SK-N-SH treated with all-trans-retinoic acid at 6 μM for 48 hours (cell line): ENCODE data around the gene AGBL5.

Experiments used
- ATAC-seq: fragments of 200-7000 bp; cut with Tn5 transposase; 3 replicates; pipeline ENCODE4 v1.9.1; 2020; ENCODE audit warnings: mild to moderate bottlenecking, moderate library complexity
- ARNTL ChIP-seq: fragments of 450-650 bp; formaldehyde crosslinking; IDR thresholded peaks from 2 replicates; pipeline ENCODE4 v1.5.0; 2020; ENCODE audit warnings: low read depth, mild to moderate bottlenecking, moderate library complexity, borderline replicate concordance
- BACH2 ChIP-seq: fragments of 250-450 bp; sonication (Bioruptor Pico); IDR thresholded peaks from 2 replicates; pipeline ENCODE4 v1.9.0; 2021; ENCODE audit warnings: mild to moderate bottlenecking, borderline replicate concordance
- CSDC2 ChIP-seq: fragments of 250-450 bp; sonication (Bioruptor Pico); IDR thresholded peaks from 2 replicates; pipeline ENCODE4 v1.5.0; 2020; ENCODE audit warnings: mild to moderate bottlenecking, moderate library complexity
- ESRRG ChIP-seq: fragments of 250-450 bp; sonication (Bioruptor Pico); IDR thresholded peaks from 2 replicates; pipeline ENCODE4 v1.6.1; 2021; ENCODE audit warnings: mild to moderate bottlenecking
- ISL1 ChIP-seq: fragments of 250-450 bp; sonication (Bioruptor Pico); IDR thresholded peaks from 2 replicates; pipeline ENCODE4 v2.1.2; 2022; ENCODE audit warnings: mild to moderate bottlenecking, moderate library complexity
- OSR1 ChIP-seq: fragments of 250-450 bp; sonication (Bioruptor Pico); IDR thresholded peaks from 2 replicates; pipeline ENCODE4 v1.8.0; 2022; ENCODE audit warnings: moderate library complexity, mild to moderate bottlenecking, inconsistent platforms
- PPARA ChIP-seq: fragments of 250-450 bp; sonication (Bioruptor Pico); IDR thresholded peaks from 2 replicates; pipeline ENCODE4 v1.5.0; 2020; ENCODE audit warnings: mild to moderate bottlenecking, borderline replicate concordance
- RARB ChIP-seq: fragments of 250-450 bp; sonication (Bioruptor Pico); IDR thresholded peaks from 2 replicates; pipeline ENCODE4 v1.8.0; 2021; ENCODE audit warnings: mild to moderate bottlenecking, moderate library complexity
- SNAI2 ChIP-seq: fragments of 250-450 bp; sonication (Bioruptor Pico); IDR thresholded peaks from 2 replicates; pipeline ENCODE4 v1.5.0; 2020; ENCODE audit warnings: mild to moderate bottlenecking, moderate library complexity
- TOX ChIP-seq: fragments of 250-450 bp; sonication (Bioruptor Pico); IDR thresholded peaks from 2 replicates; pipeline ENCODE4 v1.8.0; 2021; ENCODE audit warnings: mild to moderate bottlenecking, moderate library complexity, borderline replicate concordance
- ZC3H10 ChIP-seq: fragments of 250-450 bp; sonication (Bioruptor Pico); IDR thresholded peaks from 2 replicates; pipeline ENCODE4 v1.5.1; 2021; ENCODE audit warnings: mild to moderate bottlenecking, moderate library complexity
- ZFP3 ChIP-seq: fragments of 250-450 bp; sonication (Bioruptor Pico); IDR thresholded peaks from 2 replicates; pipeline ENCODE4 v1.5.0; 2020; ENCODE audit warnings: mild to moderate bottlenecking, moderate library complexity
- ZFP30 ChIP-seq: fragments of 450-650 bp; formaldehyde crosslinking; IDR thresholded peaks from 2 replicates; pipeline ENCODE4 v1.5.0; 2022; ENCODE audit warnings: mild to moderate bottlenecking, moderate library complexity
- ZNF565 ChIP-seq: fragments of 450-650 bp; formaldehyde crosslinking; conservative IDR thresholded peaks from 2 replicates; pipeline ENCODE4 v1.5.0; 2020; ENCODE audit warnings: low read depth, mild to moderate bottlenecking, moderate library complexity
- ZNF70 ChIP-seq: fragments of 450-650 bp; formaldehyde crosslinking; IDR thresholded peaks from 2 replicates; pipeline ENCODE4 v1.5.0; 2020; ENCODE audit warnings: mild to moderate bottlenecking, moderate library complexity
- ZNF8 ChIP-seq: fragments of 450-650 bp; formaldehyde crosslinking; IDR thresholded peaks from 2 replicates; pipeline ENCODE4 v1.5.0; 2020; ENCODE audit warnings: mild to moderate bottlenecking, moderate library complexity
- TF ChIP-seq, protein P1 (sequence below): fragments of 250-450 bp; sonication (Bioruptor Pico); IDR thresholded peaks from 2 replicates; pipeline ENCODE4 v1.8.0; 2020; ENCODE audit warnings: mild to moderate bottlenecking, moderate library complexity, borderline replicate concordance
- TF ChIP-seq, protein P2 (sequence below): fragments of 250-450 bp; sonication (Bioruptor Pico); IDR thresholded peaks from 2 replicates; pipeline ENCODE4 v1.5.0; 2020; ENCODE audit warnings: mild to moderate bottlenecking, moderate library complexity
- TF ChIP-seq, protein P3 (sequence below): fragments of 250-450 bp; sonication (Bioruptor Pico); IDR thresholded peaks from 2 replicates; pipeline ENCODE4 v1.8.0; 2021; ENCODE audit warnings: low read depth, mild to moderate bottlenecking, moderate library complexity, borderline replicate concordance
- TF ChIP-seq, protein P4 (sequence below): fragments of 250-450 bp; sonication (Bioruptor Pico); IDR thresholded peaks from 2 replicates; pipeline ENCODE4 v1.5.1; 2020; ENCODE audit warnings: low read depth, mild to moderate bottlenecking, moderate library complexity
- TF ChIP-seq, protein P5 (sequence below): fragments of 250-450 bp; sonication (Bioruptor Pico); IDR thresholded peaks from 2 replicates; pipeline ENCODE4 v1.5.1; 2021; ENCODE audit warnings: mild to moderate bottlenecking, moderate library complexity

Gene AGBL5

DNA sequence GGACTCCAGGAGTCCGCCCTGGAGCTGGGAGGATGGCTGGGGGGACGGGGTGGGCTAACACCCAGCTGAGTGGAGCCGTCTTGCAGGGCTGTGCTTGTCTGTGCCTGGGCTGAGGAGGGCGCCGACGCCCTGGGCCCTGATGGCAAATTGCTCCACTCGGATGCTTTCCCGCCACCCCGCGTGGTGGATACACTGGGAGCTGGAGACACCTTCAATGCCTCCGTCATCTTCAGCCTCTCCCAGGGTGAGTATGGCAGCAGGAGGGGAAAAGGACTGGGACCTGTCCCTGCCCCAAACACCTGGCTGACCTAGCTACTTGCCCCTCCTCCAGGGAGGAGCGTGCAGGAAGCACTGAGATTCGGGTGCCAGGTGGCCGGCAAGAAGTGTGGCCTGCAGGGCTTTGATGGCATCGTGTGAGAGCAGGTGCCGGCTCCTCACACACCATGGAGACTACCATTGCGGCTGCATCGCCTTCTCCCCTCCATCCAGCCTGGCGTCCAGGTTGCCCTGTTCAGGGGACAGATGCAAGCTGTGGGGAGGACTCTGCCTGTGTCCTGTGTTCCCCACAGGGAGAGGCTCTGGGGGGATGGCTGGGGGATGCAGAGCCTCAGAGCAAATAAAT lies 48.0 kb downstream of the AGBL5 start:
- no peak for TF ChIP-seq ZNF565 (CRISPR knock-in tag)
- no peak for TF ChIP-seq ISL1 (CRISPR knock-in tag)
- no peak for TF ChIP-seq RARB (CRISPR knock-in tag)
- no peak for TF ChIP-seq PPARA (CRISPR knock-in tag)
- no peak for TF ChIP-seq SNAI2 (CRISPR knock-in tag)
- TF ChIP-seq ARNTL (CRISPR knock-in tag), result no peak
- no peak for TF ChIP-seq ZNF70
- TF ChIP-seq CSDC2, result no peak
- no peak for TF ChIP-seq BACH2 (CRISPR knock-in tag)
- no peak for TF ChIP-seq ESRRG
- TF ChIP-seq, protein P1, sequence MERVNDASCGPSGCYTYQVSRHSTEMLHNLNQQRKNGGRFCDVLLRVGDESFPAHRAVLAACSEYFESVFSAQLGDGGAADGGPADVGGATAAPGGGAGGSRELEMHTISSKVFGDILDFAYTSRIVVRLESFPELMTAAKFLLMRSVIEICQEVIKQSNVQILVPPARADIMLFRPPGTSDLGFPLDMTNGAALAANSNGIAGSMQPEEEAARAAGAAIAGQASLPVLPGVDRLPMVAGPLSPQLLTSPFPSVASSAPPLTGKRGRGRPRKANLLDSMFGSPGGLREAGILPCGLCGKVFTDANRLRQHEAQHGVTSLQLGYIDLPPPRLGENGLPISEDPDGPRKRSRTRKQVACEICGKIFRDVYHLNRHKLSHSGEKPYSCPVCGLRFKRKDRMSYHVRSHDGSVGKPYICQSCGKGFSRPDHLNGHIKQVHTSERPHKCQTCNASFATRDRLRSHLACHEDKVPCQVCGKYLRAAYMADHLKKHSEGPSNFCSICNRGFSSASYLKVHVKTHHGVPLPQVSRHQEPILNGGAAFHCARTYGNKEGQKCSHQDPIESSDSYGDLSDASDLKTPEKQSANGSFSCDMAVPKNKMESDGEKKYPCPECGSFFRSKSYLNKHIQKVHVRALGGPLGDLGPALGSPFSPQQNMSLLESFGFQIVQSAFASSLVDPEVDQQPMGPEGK (CRISPR knock-in tag), result no peak
- TF ChIP-seq OSR1 (CRISPR knock-in tag), result no peak
- TF ChIP-seq, protein P2, sequence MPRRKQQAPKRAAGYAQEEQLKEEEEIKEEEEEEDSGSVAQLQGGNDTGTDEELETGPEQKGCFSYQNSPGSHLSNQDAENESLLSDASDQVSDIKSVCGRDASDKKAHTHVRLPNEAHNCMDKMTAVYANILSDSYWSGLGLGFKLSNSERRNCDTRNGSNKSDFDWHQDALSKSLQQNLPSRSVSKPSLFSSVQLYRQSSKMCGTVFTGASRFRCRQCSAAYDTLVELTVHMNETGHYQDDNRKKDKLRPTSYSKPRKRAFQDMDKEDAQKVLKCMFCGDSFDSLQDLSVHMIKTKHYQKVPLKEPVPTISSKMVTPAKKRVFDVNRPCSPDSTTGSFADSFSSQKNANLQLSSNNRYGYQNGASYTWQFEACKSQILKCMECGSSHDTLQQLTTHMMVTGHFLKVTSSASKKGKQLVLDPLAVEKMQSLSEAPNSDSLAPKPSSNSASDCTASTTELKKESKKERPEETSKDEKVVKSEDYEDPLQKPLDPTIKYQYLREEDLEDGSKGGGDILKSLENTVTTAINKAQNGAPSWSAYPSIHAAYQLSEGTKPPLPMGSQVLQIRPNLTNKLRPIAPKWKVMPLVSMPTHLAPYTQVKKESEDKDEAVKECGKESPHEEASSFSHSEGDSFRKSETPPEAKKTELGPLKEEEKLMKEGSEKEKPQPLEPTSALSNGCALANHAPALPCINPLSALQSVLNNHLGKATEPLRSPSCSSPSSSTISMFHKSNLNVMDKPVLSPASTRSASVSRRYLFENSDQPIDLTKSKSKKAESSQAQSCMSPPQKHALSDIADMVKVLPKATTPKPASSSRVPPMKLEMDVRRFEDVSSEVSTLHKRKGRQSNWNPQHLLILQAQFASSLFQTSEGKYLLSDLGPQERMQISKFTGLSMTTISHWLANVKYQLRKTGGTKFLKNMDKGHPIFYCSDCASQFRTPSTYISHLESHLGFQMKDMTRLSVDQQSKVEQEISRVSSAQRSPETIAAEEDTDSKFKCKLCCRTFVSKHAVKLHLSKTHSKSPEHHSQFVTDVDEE, result no peak
- TF ChIP-seq ZNF8 (CRISPR knock-in tag), result no peak
- no peak for TF ChIP-seq TOX (CRISPR knock-in tag)
- no peak for ATAC-seq

DNA sequence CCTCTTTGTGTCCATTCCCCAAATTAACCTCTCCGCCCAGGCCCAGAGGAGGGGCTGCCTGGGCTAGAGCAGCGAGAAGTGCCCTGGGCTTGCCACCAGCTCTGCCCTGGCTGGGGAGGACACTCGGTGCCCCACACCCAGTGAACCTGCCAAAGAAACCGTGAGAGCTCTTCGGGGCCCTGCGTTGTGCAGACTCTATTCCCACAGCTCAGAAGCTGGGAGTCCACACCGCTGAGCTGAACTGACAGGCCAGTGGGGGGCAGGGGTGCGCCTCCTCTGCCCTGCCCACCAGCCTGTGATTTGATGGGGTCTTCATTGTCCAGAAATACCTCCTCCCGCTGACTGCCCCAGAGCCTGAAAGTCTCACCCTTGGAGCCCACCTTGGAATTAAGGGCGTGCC lies 48.6 kb downstream of the AGBL5 start:
- TF ChIP-seq ZFP3 (CRISPR knock-in tag), result no peak
- no peak for ATAC-seq

DNA sequence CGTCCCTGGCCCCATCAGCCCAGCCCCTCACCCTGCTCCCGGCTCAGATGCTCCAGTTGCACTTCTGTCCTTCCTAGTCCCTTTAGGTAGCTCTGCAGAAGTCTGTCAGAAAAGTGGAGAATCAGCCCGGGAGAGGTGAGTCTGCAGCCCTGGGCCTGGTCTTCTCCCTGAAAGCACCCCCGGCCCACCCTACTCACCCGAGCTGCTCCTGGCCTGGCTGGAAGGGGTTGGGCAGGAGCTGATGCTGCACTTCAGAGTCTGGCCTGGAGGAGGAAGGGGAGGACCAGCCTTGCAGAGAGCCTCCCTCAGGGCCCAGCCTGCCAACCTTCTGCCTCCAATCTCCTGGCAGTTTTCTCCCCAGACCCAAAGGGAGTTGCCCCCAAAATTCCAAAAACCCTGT lies 50.9 kb downstream of the AGBL5 start:
- TF ChIP-seq ESRRG (no peak), PPARA (CRISPR knock-in tag) (no peak), ISL1 (CRISPR knock-in tag) (no peak), ZFP30 (CRISPR knock-in tag) (no peak), ZNF8 (CRISPR knock-in tag) (no peak), RARB (CRISPR knock-in tag) (no peak), ZC3H10 (CRISPR knock-in tag) (no peak), ZNF70 (no peak), ZFP3 (CRISPR knock-in tag) (no peak), CSDC2 (no peak)
- TF ChIP-seq, protein P3, sequence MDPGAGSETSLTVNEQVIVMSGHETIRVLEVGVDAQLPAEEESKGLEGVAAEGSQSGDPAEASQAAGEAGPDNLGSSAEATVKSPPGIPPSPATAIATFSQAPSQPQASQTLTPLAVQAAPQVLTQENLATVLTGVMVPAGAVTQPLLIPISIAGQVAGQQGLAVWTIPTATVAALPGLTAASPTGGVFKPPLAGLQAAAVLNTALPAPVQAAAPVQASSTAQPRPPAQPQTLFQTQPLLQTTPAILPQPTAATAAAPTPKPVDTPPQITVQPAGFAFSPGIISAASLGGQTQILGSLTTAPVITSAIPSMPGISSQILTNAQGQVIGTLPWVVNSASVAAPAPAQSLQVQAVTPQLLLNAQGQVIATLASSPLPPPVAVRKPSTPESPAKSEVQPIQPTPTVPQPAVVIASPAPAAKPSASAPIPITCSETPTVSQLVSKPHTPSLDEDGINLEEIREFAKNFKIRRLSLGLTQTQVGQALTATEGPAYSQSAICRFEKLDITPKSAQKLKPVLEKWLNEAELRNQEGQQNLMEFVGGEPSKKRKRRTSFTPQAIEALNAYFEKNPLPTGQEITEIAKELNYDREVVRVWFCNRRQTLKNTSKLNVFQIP (CRISPR knock-in tag), result no peak
- TF ChIP-seq, protein P2, result no peak
- TF ChIP-seq, protein P4, sequence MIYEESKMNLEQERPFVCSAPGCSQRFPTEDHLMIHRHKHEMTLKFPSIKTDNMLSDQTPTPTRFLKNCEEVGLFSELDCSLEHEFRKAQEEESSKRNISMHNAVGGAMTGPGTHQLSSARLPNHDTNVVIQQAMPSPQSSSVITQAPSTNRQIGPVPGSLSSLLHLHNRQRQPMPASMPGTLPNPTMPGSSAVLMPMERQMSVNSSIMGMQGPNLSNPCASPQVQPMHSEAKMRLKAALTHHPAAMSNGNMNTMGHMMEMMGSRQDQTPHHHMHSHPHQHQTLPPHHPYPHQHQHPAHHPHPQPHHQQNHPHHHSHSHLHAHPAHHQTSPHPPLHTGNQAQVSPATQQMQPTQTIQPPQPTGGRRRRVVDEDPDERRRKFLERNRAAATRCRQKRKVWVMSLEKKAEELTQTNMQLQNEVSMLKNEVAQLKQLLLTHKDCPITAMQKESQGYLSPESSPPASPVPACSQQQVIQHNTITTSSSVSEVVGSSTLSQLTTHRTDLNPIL (CRISPR knock-in tag), result no peak
- TF ChIP-seq, protein P5, sequence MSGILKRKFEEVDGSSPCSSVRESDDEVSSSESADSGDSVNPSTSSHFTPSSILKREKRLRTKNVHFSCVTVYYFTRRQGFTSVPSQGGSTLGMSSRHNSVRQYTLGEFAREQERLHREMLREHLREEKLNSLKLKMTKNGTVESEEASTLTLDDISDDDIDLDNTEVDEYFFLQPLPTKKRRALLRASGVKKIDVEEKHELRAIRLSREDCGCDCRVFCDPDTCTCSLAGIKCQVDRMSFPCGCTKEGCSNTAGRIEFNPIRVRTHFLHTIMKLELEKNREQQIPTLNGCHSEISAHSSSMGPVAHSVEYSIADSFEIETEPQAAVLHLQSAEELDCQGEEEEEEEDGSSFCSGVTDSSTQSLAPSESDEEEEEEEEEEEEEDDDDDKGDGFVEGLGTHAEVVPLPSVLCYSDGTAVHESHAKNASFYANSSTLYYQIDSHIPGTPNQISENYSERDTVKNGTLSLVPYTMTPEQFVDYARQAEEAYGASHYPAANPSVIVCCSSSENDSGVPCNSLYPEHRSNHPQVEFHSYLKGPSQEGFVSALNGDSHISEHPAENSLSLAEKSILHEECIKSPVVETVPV (CRISPR knock-in tag), result no peak
- ATAC-seq, result no peak; the same call in 2 of the 3 replicates
